Parathyroid adenoma (tissue), 2 donors: ENCODE measurements around the gene GAS2.

ENCODE experiments used
- H2AFZ ChIP-seq: fragments of 300-600 bp; sonication (generic); one replicate; pipeline ENCODE4 v1.7.0; 2017; ENCODE audit warnings: antibody characterized with exemption, mild to moderate bottlenecking
- H3K27ac ChIP-seq: fragments of 300-600 bp; sonication (generic); one replicate; pipeline ENCODE4 v1.7.0; 2017
- H3K27me3 ChIP-seq: fragments of 300-600 bp; sonication (generic); one replicate; pipeline ENCODE4 v1.7.0; 2017; ENCODE audit warnings: low read length; ENCODE audit not compliant: control insufficient read depth, insufficient read depth
- H3K36me3 ChIP-seq: fragments of 300-600 bp; sonication (generic); one replicate; pipeline ENCODE4 v1.7.0; 2017; ENCODE audit warnings: low read length; ENCODE audit not compliant: control insufficient read depth, insufficient read depth
- H3K4me1 ChIP-seq: fragments of 300-600 bp; sonication (generic); one replicate; pipeline ENCODE4 v1.7.0; 2017; ENCODE audit warnings: control low read depth
- H3K4me2 ChIP-seq: fragments of 300-600 bp; sonication (generic); one replicate; pipeline ENCODE4 v1.7.0; 2017; ENCODE audit warnings: low read length
- H3K4me3 ChIP-seq: fragments of 300-600 bp; sonication (generic); one replicate; pipeline ENCODE4 v1.7.0; 2017; ENCODE audit warnings: low read depth, low read length
- H3K79me2 ChIP-seq: fragments of 300-600 bp; sonication (generic); one replicate; pipeline ENCODE4 v1.7.0; 2017; ENCODE audit warnings: control low read depth
- H3K9ac ChIP-seq: fragments of 300-600 bp; sonication (generic); one replicate; pipeline ENCODE4 v1.7.0; 2017; ENCODE audit warnings: mild to moderate bottlenecking
- H3K9me3 ChIP-seq: fragments of 300-600 bp; sonication (generic); one replicate; pipeline ENCODE4 v1.7.0; 2017; ENCODE audit warnings: low read length; ENCODE audit not compliant: control insufficient read depth
- CTCF ChIP-seq: fragments of 300-600 bp; sonication (generic); IDR thresholded peaks from one replicate; pipeline ENCODE4 v1.7.0; 2017; ENCODE audit warnings: antibody characterized with exemption, mild to moderate bottlenecking
- donor health status: primary hyperparathyroidism.

Gene GAS2

DNA sequence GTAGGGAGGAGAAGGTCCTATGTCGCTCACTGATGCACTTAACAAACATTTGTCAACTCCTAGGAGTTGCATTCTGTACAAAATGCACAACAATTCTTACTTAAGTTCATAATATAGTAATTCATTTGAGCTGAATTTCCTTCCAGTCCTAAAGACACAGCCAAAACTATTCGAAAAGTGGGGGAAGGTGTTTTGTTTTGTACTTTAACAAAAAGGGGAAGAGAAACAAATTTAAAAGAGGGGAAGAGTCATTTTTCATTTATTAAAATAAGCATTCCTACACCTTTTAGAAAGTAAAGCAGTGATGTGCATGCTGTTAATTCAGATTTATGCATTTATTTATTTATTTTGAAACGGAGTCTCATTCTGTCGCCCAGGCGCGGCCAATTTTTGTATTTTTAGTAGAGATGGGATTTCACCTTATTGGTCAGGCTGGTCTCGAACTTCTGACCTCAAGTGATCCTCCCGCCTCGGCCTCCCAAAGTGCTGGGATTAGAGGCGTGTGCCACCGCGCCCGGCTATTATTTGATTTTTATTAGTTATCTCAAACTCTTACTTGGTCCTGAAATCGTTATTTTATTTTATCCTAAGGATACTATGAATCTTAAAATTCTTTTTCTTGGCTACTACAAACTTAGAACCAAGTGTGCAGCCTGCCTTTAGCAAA is 39.7 kb upstream of the GAS2 start:
- peak overlapping the region; percentile 92 for H3K27ac ChIP-seq

DNA sequence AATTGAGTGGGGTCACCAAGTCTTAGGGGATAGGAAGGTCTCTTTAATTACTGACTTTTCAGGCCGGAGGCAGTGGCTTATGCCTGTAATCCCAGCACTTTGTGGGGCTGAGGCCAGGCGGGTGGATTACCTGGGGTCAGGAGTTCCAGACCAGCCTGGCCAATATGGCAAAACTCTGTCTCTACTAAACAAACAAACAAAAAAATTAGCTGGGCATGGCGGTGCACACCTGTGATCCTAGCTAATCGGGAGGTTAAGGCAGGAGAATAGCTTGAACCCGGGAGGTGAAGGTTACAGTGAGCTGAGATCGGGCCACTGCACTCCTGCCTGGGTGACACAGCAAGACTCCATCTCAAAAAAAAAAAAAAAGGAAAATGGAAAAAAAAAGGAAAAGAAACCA is 39.0 kb upstream of the GAS2 start:
- Histone ChIP-seq H3K36me3 (no peaks in the 10 kb centered on the region), H3K27ac (no peak overlapping the region), H2AFZ (no peak overlapping the region), H3K79me2 (no peaks in the 10 kb centered on the region), H3K4me1 (peaks cover 3% of the 10 kb centered on the region), H3K4me3 (no peak overlapping the region), H3K9me3 (no peaks in the 10 kb centered on the region), H3K9ac (no peak overlapping the region), H3K4me2 (no peak overlapping the region), H3K27me3 (no peaks in the 10 kb centered on the region)
- no peak for TF ChIP-seq CTCF

More for the DNA sequence above, 39.7 kb upstream of the GAS2 start:
- Histone ChIP-seq H3K9me3 (no peaks in the 10 kb centered on the region), H3K4me1 (peaks cover 3% of the 10 kb centered on the region), H2AFZ (peak overlapping the region; percentile 95), H3K4me3 (no peak overlapping the region), H3K9ac (no peak overlapping the region), H3K36me3 (no peaks in the 10 kb centered on the region), H3K4me2 (no peak overlapping the region), H3K79me2 (no peaks in the 10 kb centered on the region), H3K27me3 (no peaks in the 10 kb centered on the region)
- TF ChIP-seq CTCF = no peak

GRCh38 chr11:22633354-22633902 is 33.0 kb upstream of the GAS2 start:
- no peak overlapping the region for H3K4me3 ChIP-seq
- H3K4me1 ChIP-seq = no peaks in the 10 kb centered on the region
- no peaks in the 10 kb centered on the region for H3K79me2 ChIP-seq
- no peaks in the 10 kb centered on the region for H3K9me3 ChIP-seq
- H3K27me3 ChIP-seq = no peaks in the 10 kb centered on the region
- H3K36me3 ChIP-seq = no peaks in the 10 kb centered on the region
- H3K9ac ChIP-seq = no peak overlapping the region
- no peak overlapping the region for H3K4me2 ChIP-seq
- no peak overlapping the region for H3K27ac ChIP-seq
- H2AFZ ChIP-seq = no peak overlapping the region
- no peak for TF ChIP-seq CTCF

DNA sequence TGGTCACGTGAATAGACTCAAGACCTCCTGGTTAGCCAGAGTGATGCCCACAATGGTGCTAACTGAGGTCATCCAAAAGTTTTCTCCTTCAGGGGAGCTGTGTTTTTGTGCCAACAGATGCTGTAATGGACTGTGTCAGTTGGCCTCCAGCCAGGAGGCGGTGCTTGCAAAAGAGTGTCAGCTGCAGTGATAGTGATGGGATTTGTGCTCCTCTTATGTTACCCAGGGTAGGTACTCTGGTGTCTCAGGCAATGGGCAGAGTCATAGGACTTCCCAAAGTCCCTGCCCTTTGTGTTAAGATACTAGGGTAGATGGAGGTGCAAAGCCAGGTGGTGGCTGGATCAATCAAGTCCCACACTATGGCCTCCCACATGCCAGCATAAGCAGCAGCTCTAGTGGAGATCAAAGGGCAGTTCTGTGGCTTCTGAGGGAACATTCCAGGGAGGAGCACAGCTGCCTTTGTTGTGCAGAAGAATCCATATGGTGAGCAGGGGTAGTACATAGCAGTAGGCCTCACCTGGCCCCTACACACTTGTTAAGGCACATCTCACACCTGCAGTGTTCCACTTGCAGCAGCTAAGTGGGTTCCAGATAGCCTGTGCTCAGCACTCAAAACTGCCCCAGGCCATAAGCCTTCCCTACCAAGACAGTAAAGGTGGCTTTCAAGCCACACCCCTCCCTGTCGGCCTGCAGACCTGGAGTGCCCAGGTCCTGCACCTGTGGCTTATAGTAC is 31.3 kb upstream of the GAS2 start:
- H3K9ac ChIP-seq = no peak overlapping the region

More for the DNA sequence above, 31.3 kb upstream of the GAS2 start:
- H3K4me2 ChIP-seq = no peak overlapping the region
- no peaks in the 10 kb centered on the region for H3K4me1 ChIP-seq
- no peaks in the 10 kb centered on the region for H3K9me3 ChIP-seq
- no peak overlapping the region for H3K27ac ChIP-seq
- no peak for TF ChIP-seq CTCF
- no peaks in the 10 kb centered on the region for H3K36me3 ChIP-seq
- no peak overlapping the region for H3K4me3 ChIP-seq
- no peaks in the 10 kb centered on the region for H3K27me3 ChIP-seq
- no peaks in the 10 kb centered on the region for H3K79me2 ChIP-seq
- no peak overlapping the region for H2AFZ ChIP-seq
